ENCODE results near the gene DCTN3. TPM values are rescaled to one million over a fixed set of nuclear protein-coding genes. Genes with fewer than 3 reads are reported as not detected.

Gene DCTN3
- total RNA-seq, 1 donor from 2014 or later = 31.7 TPM

DNA sequence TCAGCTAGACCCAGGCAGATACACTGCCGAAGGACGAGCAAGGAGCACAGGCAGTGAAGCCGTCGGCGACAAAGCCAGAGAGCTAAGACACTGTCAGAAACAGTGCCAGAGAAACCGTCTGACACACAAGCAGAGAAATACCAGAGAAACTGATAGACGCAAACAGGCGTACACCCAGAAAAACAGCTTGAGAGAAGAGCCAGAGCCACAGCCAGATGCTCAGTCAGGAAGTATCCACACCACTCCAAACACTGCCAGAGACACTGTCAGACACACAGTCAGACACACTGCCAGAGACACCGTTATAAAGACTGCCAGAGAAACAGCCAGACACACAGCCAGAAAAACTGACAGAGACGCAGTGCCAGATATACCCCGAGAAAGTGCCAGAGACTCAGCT is 49.9 kb downstream of the DCTN3 start:
- Histone ChIP-seq H3K27me3 (no peaks in the 10 kb centered on the region), H3K27ac (no peak overlapping the region), H3K4me3 (no peak overlapping the region), H3K4me1 (no peaks in the 10 kb centered on the region), H3K9me3 (no peaks in the 10 kb centered on the region), H3K36me3 (no peaks in the 10 kb centered on the region)
- intact Hi-C loops (cut with DNase I) = no loop called here
- TF ChIP-seq CTCF (IDR thresholded peaks at IDR 0.05) = no peak
- DNase-seq (ENCODE audit: low spot score in 2 of 2) = no peak

GRCh38 chr9:34568774-34569173 is 51.5 kb downstream of the DCTN3 start:
- no peak for TF ChIP-seq CTCF (IDR thresholded peaks at IDR 0.05)
- no peak overlapping the region for H3K4me3 ChIP-seq
- DNase-seq (ENCODE audit: low spot score in 2 of 2) = no peak
- intact Hi-C loops (cut with DNase I) = no loop called here
- no peaks in the 10 kb centered on the region for H3K36me3 ChIP-seq
- H3K27me3 ChIP-seq = no peaks in the 10 kb centered on the region
- no peaks in the 10 kb centered on the region for H3K9me3 ChIP-seq
- no peak overlapping the region for H3K27ac ChIP-seq
- H3K4me1 ChIP-seq = no peaks in the 10 kb centered on the region

GRCh38 chr9:34568133-34568532 is 52.2 kb downstream of the DCTN3 start:
- no peak for DNase-seq (ENCODE audit: low spot score in 2 of 2)
- Histone ChIP-seq H3K27ac (no peak overlapping the region), H3K4me1 (no peaks in the 10 kb centered on the region), H3K36me3 (no peaks in the 10 kb centered on the region), H3K9me3 (no peaks in the 10 kb centered on the region), H3K27me3 (no peaks in the 10 kb centered on the region), H3K4me3 (no peak overlapping the region)
- TF ChIP-seq CTCF (IDR thresholded peaks at IDR 0.05) = no peak
- intact Hi-C loops (cut with DNase I) = no loop called here

DNA sequence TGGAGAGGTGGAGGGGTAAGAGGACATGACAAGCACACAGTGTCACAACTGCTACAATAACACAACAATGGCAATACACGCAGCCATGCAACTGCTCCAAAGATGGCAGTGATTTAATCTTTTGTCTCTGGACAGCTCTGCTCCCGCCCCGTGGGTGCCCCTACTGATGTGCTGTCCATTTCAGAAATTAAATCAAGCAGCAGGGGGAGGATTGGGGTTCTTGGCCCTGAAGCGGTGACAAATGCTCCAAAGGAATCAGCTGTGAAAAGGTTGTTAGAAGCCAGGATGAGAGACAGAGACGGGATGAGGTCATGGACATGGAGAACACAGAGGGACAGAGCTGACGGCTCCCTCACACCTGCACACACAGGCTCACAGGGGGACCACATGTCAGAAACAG is 53.3 kb downstream of the DCTN3 start:
- no peaks in the 10 kb centered on the region for H3K4me1 ChIP-seq
- no peaks in the 10 kb centered on the region for H3K9me3 ChIP-seq
- H3K36me3 ChIP-seq = no peaks in the 10 kb centered on the region
- DNase-seq (ENCODE audit: low spot score in 2 of 2) = no peak
- H3K27ac ChIP-seq = no peak overlapping the region
- TF ChIP-seq CTCF (IDR thresholded peaks at IDR 0.05) = no peak
- intact Hi-C loops (cut with DNase I) = no loop called here
- H3K27me3 ChIP-seq = no peaks in the 10 kb centered on the region
- H3K4me3 ChIP-seq = no peak overlapping the region

DNA sequence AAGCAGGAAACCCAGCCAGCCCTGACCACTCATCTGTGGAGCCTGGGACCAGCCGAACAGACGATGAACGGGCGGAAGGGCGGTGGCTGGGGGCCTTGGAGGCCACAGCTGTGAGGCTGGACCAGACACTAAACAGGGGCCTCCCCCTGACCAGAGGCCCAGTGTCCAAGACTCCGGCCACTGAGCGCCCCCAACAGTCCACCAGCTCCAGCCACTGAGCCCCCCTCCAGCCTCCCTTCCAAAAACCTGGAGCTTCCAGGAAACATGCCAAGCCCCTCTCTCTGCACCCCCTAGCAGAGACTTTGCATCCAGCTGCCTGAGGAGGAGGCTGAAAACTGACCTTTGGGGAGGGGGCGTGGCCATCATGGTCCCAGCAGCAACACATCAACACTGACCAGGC is 54.0 kb downstream of the DCTN3 start:
- TF ChIP-seq CTCF (IDR thresholded peaks at IDR 0.05) = no peak
- no peaks in the 10 kb centered on the region for H3K27me3 ChIP-seq
- no peaks in the 10 kb centered on the region for H3K4me1 ChIP-seq
- H3K27ac ChIP-seq = no peak overlapping the region
- DNase-seq (ENCODE audit: low spot score in 2 of 2) = no peak
- no peak overlapping the region for H3K4me3 ChIP-seq
- H3K9me3 ChIP-seq = no peaks in the 10 kb centered on the region
- intact Hi-C loops (cut with DNase I) = no loop called here
- no peaks in the 10 kb centered on the region for H3K36me3 ChIP-seq

DNA sequence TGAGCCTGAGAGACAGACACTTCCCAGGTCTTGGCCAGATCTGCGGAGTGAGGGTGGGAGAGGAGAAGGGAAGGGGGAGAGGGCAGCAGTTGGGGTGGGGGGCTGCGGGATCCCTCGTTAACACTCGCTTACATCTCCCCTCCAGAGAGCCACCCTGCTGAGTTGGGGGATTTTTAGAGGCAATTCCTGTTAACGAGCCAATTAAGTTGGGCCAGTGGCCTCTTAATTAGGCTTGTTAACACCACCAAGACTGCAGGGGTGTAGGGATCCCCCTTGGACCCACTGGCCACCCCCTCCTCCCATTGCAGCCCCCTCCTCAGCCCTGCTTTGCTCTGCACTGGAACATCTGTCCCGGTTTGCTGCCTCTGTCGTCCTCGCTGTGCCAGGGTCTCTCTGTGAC is 54.4 kb downstream of the DCTN3 start:
- Histone ChIP-seq H3K27me3 (no peaks in the 10 kb centered on the region), H3K36me3 (no peaks in the 10 kb centered on the region), H3K27ac (no peak overlapping the region), H3K9me3 (no peaks in the 10 kb centered on the region), H3K4me1 (no peaks in the 10 kb centered on the region), H3K4me3 (no peak overlapping the region)
- intact Hi-C loops (cut with DNase I) = no loop called here
- no peak for DNase-seq (ENCODE audit: low spot score in 2 of 2)
- no peak for TF ChIP-seq CTCF (IDR thresholded peaks at IDR 0.05)

Measured in ascending aorta (tissue), 2 donors.